H9 (cell line): ENCODE results near the gene PSMC1. TPM values are rescaled to one million over a fixed set of nuclear protein-coding genes. Genes with fewer than 3 reads are reported as not detected.

Experiments used
- DNase-seq: peaks from one replicate; pipeline ENCODE4 v3.0.0-alpha.2; 2017
- H2AFZ ChIP-seq: one replicate; pipeline ENCODE4 v1.6.1; 2013; ENCODE audit warnings: mild to moderate bottlenecking, low read length, control low read depth, moderate library complexity
- H2AK5ac ChIP-seq: 2 replicates; pipeline ENCODE4 v1.6.1; 2013; ENCODE audit warnings: low read length, control low read depth, mixed read lengths; ENCODE audit not compliant: insufficient read length
- H2BK120ac ChIP-seq: one replicate; pipeline ENCODE4 v1.6.1; 2013; ENCODE audit warnings: low read depth, mild to moderate bottlenecking, low read length, control low read depth, inconsistent platforms; ENCODE audit not compliant: poor library complexity, severe bottlenecking
- H2BK12ac ChIP-seq: 2 replicates; pipeline ENCODE4 v1.6.1; 2013; ENCODE audit warnings: low read length, control low read depth, mixed read lengths, low read depth; ENCODE audit not compliant: insufficient read length
- H2BK15ac ChIP-seq: 2 replicates; pipeline ENCODE4 v1.6.1; 2013; ENCODE audit warnings: low read depth, low read length, control low read depth
- H2BK20ac ChIP-seq: one replicate; pipeline ENCODE4 v1.6.1; 2013; ENCODE audit warnings: low read depth, mild to moderate bottlenecking, low read length, control low read depth, inconsistent platforms; ENCODE audit not compliant: poor library complexity, severe bottlenecking
- H2BK5ac ChIP-seq: 2 replicates; pipeline ENCODE4 v1.6.1; 2013; ENCODE audit warnings: low read length, control low read depth, mixed read lengths; ENCODE audit not compliant: insufficient read length
- H3K14ac ChIP-seq: 2 replicates; pipeline ENCODE4 v1.6.1; 2013; ENCODE audit warnings: low read length, control low read depth; ENCODE audit not compliant: insufficient read depth
- H3K18ac ChIP-seq: 2 replicates; pipeline ENCODE4 v1.6.1; 2013; ENCODE audit warnings: low read depth, mild to moderate bottlenecking, mixed read lengths, low read length, control low read depth; ENCODE audit not compliant: insufficient read length
- H3K23ac ChIP-seq: 2 replicates; pipeline ENCODE4 v1.6.1; 2013; ENCODE audit warnings: low read length, control low read depth, mixed read lengths, low read depth; ENCODE audit not compliant: insufficient read length
- H3K23me2 ChIP-seq: 2 replicates; pipeline ENCODE4 v1.6.1; 2013; ENCODE audit warnings: low read depth, mild to moderate bottlenecking, mixed read lengths, low read length, control low read depth; ENCODE audit not compliant: insufficient read length, poor library complexity, severe bottlenecking
- H3K27ac ChIP-seq: 2 replicates; pipeline ENCODE4 v1.5.1; 2013; ENCODE audit warnings: low read length, control low read depth, mixed read lengths, low read depth; ENCODE audit not compliant: insufficient read length
- H3K27me3 ChIP-seq: 2 replicates; pipeline ENCODE4 v1.6.1; 2013; ENCODE audit warnings: low read length, control low read depth, inconsistent platforms; ENCODE audit not compliant: insufficient read depth
- H3K4ac ChIP-seq: 2 replicates; pipeline ENCODE4 v1.6.1; 2013; ENCODE audit warnings: low read depth, mild to moderate bottlenecking, control low read depth, inconsistent platforms, low read length, moderate library complexity
- H3K4me1 ChIP-seq: 2 replicates; pipeline ENCODE4 v1.6.1; 2013; ENCODE audit warnings: low read length, control low read depth, inconsistent platforms; ENCODE audit not compliant: insufficient read depth
- H3K4me2 ChIP-seq: 2 replicates; pipeline ENCODE4 v1.6.1; 2013; ENCODE audit warnings: low read length, control low read depth, mixed read lengths; ENCODE audit not compliant: insufficient read length, insufficient read depth
- H3K56ac ChIP-seq: 2 replicates; pipeline ENCODE4 v1.6.1; 2013; ENCODE audit warnings: low read depth, mild to moderate bottlenecking, mixed read lengths, low read length, control low read depth; ENCODE audit not compliant: insufficient read length
- H3K79me1 ChIP-seq: 2 replicates; pipeline ENCODE4 v1.6.1; 2013; ENCODE audit warnings: low read depth, mild to moderate bottlenecking, moderate library complexity, low read length, control low read depth, inconsistent platforms; ENCODE audit not compliant: insufficient read depth, poor library complexity, severe bottlenecking
- H3K79me2 ChIP-seq: 2 replicates; pipeline ENCODE4 v1.6.1; 2013; ENCODE audit warnings: low read length, control low read depth, inconsistent platforms; ENCODE audit not compliant: insufficient read depth
- H3K9ac ChIP-seq: 2 replicates; pipeline ENCODE4 v1.6.1; 2013; ENCODE audit warnings: low read length, control low read depth, mixed read lengths; ENCODE audit not compliant: insufficient read length; ENCODE audit errors: extremely low read depth
- H3K9me3 ChIP-seq: one replicate; pipeline ENCODE4 v1.6.1; 2013; ENCODE audit warnings: low read depth, low read length, inconsistent platforms; ENCODE audit not compliant: control insufficient read depth
- H3T11ph ChIP-seq: one replicate; pipeline ENCODE4 v1.6.1; 2013; ENCODE audit warnings: mild to moderate bottlenecking, low read length, control low read depth, inconsistent platforms
- H4K20me1 ChIP-seq: one replicate; pipeline ENCODE4 v1.6.1; 2013; ENCODE audit not compliant: control insufficient read depth, insufficient read length, insufficient read depth
- H4K5ac ChIP-seq: 2 replicates; pipeline ENCODE4 v1.6.1; 2013; ENCODE audit warnings: low read depth, mild to moderate bottlenecking, mixed read lengths, low read length, control low read depth; ENCODE audit not compliant: insufficient read length
- H4K8ac ChIP-seq: replicated peaks from 2 replicates; pipeline ENCODE4 v1.6.1; 2013; ENCODE audit warnings: low read length, control low read depth, mixed read lengths, low read depth; ENCODE audit not compliant: insufficient read length
- H4K91ac ChIP-seq: 2 replicates; pipeline ENCODE4 v1.6.1; 2013; ENCODE audit warnings: low read depth, mild to moderate bottlenecking, moderate library complexity, mixed read lengths, low read length, control low read depth; ENCODE audit not compliant: insufficient read length
- H3K27ac Mint-ChIP-seq, 3 experiments: 2 replicates in 2 of 3; 3 replicates in 1 of 3; pipeline ENCODE4 v1.8.0; 2020 to 2021; ENCODE audit warnings: mixed read lengths in 3 of 3, mild to moderate bottlenecking in 1 of 3, moderate library complexity in 1 of 3
- H3K27me3 Mint-ChIP-seq: 2 replicates; pipeline ENCODE4 v1.8.0; 2021; ENCODE audit warnings: low read depth, mild to moderate bottlenecking, moderate library complexity, mixed read lengths
- H3K36me3 Mint-ChIP-seq, 3 experiments: 2 replicates in 2 of 3; 3 replicates in 1 of 3; pipeline ENCODE4 v1.8.0; 2020 to 2021; ENCODE audit warnings: low read depth in 3 of 3, mixed read lengths in 3 of 3; ENCODE audit not compliant: insufficient read depth in 1 of 3
- H3K4me1 Mint-ChIP-seq, 2 experiments: 2 replicates each; pipeline ENCODE4 v1.8.0; 2020; ENCODE audit warnings: mixed read lengths in 2 of 2
- H3K4me3 Mint-ChIP-seq, 2 experiments: 2 replicates in 1 of 2; 3 replicates in 1 of 2; pipeline ENCODE4 v1.8.0; 2020 to 2021; ENCODE audit warnings: mild to moderate bottlenecking in 2 of 2, mixed read lengths in 2 of 2, moderate library complexity in 1 of 2
- H3K9me3 Mint-ChIP-seq, 2 experiments: 2 replicates in 1 of 2; 3 replicates in 1 of 2; pipeline ENCODE4 v1.8.0; 2020; ENCODE audit warnings: mild to moderate bottlenecking in 2 of 2, mixed read lengths in 2 of 2, moderate library complexity in 1 of 2
- total RNA-seq: library from RNA; stranded (reverse); gene quantifications from 2 replicates; pipeline ENCODE4 v1.2.1, GENCODE V29; 2021
- TF ChIP-seq, protein P1 (sequence below): fragments of 200-600 bp; sonication (generic); conservative IDR thresholded peaks from 3 replicates; pipeline ENCODE4 v1.8.0; 2021; ENCODE audit warnings: antibody characterized with exemption, mild to moderate bottlenecking

Gene PSMC1
- total RNA-seq, 1 experiment from 2014 or later: 113 TPM

DNA sequence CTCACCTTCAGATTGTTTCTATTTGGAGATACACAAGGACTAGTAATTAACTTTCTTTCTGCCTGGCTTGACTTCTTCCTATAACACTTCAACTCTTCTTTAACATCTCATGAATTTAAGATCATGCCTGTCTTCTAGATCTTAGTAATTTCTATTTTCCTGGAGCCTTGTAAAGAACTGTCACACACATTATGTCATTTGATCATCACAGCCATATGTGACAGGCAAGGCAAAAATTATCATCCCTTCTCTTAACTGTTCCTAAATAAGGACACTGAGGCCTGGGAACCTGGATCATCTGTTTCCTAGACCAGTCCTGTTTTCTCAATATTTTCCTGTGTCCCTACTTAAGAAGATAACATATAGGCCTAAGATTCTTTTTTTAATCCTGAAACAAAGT, 48.1 kb downstream of the PSMC1 start:
- Mint-ChIP-seq H3K27ac (no peak overlapping the region), H3K4me1 (peaks cover 35 to 45% of the 10 kb centered on the region in 2 experiments), H3K9me3 (peaks cover 5 to 8% of the 10 kb centered on the region in 2 experiments), H3K36me3 (peaks cover 11 to 52% (median 32%) of the 10 kb centered on the region in 3 experiments; a peak in 6 of 7 replicates), H3K27me3 (no peaks in the 10 kb centered on the region), H3K4me3 (no peak overlapping the region)
- H3K18ac ChIP-seq: no peak overlapping the region
- no peaks in the 10 kb centered on the region for H3K79me2 ChIP-seq
- no peak overlapping the region for H4K5ac ChIP-seq
- H3T11ph ChIP-seq: no peak overlapping the region
- no peak overlapping the region for H3K9ac ChIP-seq
- no peak for DNase-seq
- no peak overlapping the region for H2AFZ ChIP-seq
- H3K27me3 ChIP-seq: no peaks in the 10 kb centered on the region
- no peak overlapping the region for H2BK120ac ChIP-seq
- H2BK15ac ChIP-seq: no peak overlapping the region
- H3K23me2 ChIP-seq: no peaks in the 10 kb centered on the region
- H3K14ac ChIP-seq: no peak overlapping the region
- peaks cover 14% of the 10 kb centered on the region; the same call in 1 of the 2 replicates for H3K4me1 ChIP-seq
- H4K20me1 ChIP-seq: no peaks in the 10 kb centered on the region
- no peak overlapping the region for H2BK5ac ChIP-seq
- no peak overlapping the region for H3K27ac ChIP-seq
- H3K4me2 ChIP-seq: no peak overlapping the region
- no peak overlapping the region for H3K56ac ChIP-seq
- H3K79me1 ChIP-seq: no peaks in the 10 kb centered on the region
- no peak overlapping the region for H2AK5ac ChIP-seq
- no peak overlapping the region for H4K8ac ChIP-seq
- no peak overlapping the region for H4K91ac ChIP-seq
- H3K4ac ChIP-seq: no peak overlapping the region
- H3K23ac ChIP-seq: no peak overlapping the region
- no peak overlapping the region for H2BK12ac ChIP-seq
- no peaks in the 10 kb centered on the region for H3K9me3 ChIP-seq
- TF ChIP-seq, protein P1, sequence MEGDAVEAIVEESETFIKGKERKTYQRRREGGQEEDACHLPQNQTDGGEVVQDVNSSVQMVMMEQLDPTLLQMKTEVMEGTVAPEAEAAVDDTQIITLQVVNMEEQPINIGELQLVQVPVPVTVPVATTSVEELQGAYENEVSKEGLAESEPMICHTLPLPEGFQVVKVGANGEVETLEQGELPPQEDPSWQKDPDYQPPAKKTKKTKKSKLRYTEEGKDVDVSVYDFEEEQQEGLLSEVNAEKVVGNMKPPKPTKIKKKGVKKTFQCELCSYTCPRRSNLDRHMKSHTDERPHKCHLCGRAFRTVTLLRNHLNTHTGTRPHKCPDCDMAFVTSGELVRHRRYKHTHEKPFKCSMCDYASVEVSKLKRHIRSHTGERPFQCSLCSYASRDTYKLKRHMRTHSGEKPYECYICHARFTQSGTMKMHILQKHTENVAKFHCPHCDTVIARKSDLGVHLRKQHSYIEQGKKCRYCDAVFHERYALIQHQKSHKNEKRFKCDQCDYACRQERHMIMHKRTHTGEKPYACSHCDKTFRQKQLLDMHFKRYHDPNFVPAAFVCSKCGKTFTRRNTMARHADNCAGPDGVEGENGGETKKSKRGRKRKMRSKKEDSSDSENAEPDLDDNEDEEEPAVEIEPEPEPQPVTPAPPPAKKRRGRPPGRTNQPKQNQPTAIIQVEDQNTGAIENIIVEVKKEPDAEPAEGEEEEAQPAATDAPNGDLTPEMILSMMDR: no peak
- H2BK20ac ChIP-seq: no peak overlapping the region
